Mesothelial cell of epicardium (in vitro differentiated cells): ENCODE measurements around the gene KRT34. TPM values are rescaled to one million over a fixed set of nuclear protein-coding genes. Genes with fewer than 3 reads are reported as not detected.

Experiments used
- DNase-seq, 2 experiments: peaks; one replicate each; pipeline ENCODE4 v3.0.0; 2021; ENCODE audit warnings: low spot score in 2 of 2; ENCODE audit not compliant: unreplicated experiment in 2 of 2
- H3K27ac Mint-ChIP-seq: 2 replicates; pipeline ENCODE4 v1.8.0; 2021; ENCODE audit warnings: mixed read lengths
- H3K27me3 Mint-ChIP-seq: 2 replicates; pipeline ENCODE4 v1.8.0; 2021; ENCODE audit warnings: low read depth, mixed read lengths
- H3K36me3 Mint-ChIP-seq: 2 replicates; pipeline ENCODE4 v1.8.0; 2021; ENCODE audit warnings: mixed read lengths
- H3K4me1 Mint-ChIP-seq: 2 replicates; pipeline ENCODE4 v1.8.0; 2021; ENCODE audit warnings: mixed read lengths
- H3K4me3 Mint-ChIP-seq: 2 replicates; pipeline ENCODE4 v1.8.0; 2021; ENCODE audit warnings: mild to moderate bottlenecking, moderate library complexity, mixed read lengths
- H3K9me3 Mint-ChIP-seq: 2 replicates; pipeline ENCODE4 v1.8.0; 2021; ENCODE audit warnings: mixed read lengths
- CTCF ChIP-seq: fragments of 200-600 bp; sonication (generic); IDR thresholded peaks from one replicate; pipeline ENCODE4 v1.5.0; 2021; ENCODE audit warnings: antibody characterized with exemption; ENCODE audit not compliant: unreplicated experiment
- total RNA-seq: library from RNA; stranded (reverse); gene quantifications from 3 replicates; pipeline ENCODE4 v1.2.1, GENCODE V29; 2021

The KRT34 gene
- total RNA-seq, 1 donor from 2014 or later, result not detected

- peaks cover 34% of the 10 kb centered on the region for H3K4me1 Mint-ChIP-seq
- DNase-seq, result no peak
- no peak for TF ChIP-seq CTCF
- H3K36me3 Mint-ChIP-seq, result no peaks in the 10 kb centered on the region
- no peak overlapping the region for H3K27ac Mint-ChIP-seq
- H3K9me3 Mint-ChIP-seq, result no peaks in the 10 kb centered on the region
- no peak overlapping the region for H3K4me3 Mint-ChIP-seq
- no peaks in the 10 kb centered on the region for H3K27me3 Mint-ChIP-seq
Observed at GRCh38 chr17:41413353-41413957, 31.3 kb upstream of the KRT34 start.

- H3K27me3 Mint-ChIP-seq, result no peaks in the 10 kb centered on the region
- no peaks in the 10 kb centered on the region for H3K36me3 Mint-ChIP-seq
- H3K4me1 Mint-ChIP-seq, result peaks cover 19% of the 10 kb centered on the region
- no peak for DNase-seq
- no peak overlapping the region for H3K27ac Mint-ChIP-seq
- TF ChIP-seq CTCF, result no peak
- no peak overlapping the region for H3K4me3 Mint-ChIP-seq
- no peaks in the 10 kb centered on the region for H3K9me3 Mint-ChIP-seq
Observed at GRCh38 chr17:41411072-41411840, 29.1 kb upstream of the KRT34 start.

GRCh38 chr17:41407226-41407625 lies 25.1 kb upstream of the KRT34 start:
- no peak for TF ChIP-seq CTCF
- no peaks in the 10 kb centered on the region for H3K36me3 Mint-ChIP-seq
- DNase-seq, result no peak
- H3K4me1 Mint-ChIP-seq, result peaks cover 34% of the 10 kb centered on the region
- H3K4me3 Mint-ChIP-seq, result no peak overlapping the region
- H3K27ac Mint-ChIP-seq, result no peak overlapping the region
- H3K9me3 Mint-ChIP-seq, result no peaks in the 10 kb centered on the region
- H3K27me3 Mint-ChIP-seq, result no peaks in the 10 kb centered on the region

GRCh38 chr17:41406205-41406604 lies 24.1 kb upstream of the KRT34 start:
- no peak overlapping the region for H3K27ac Mint-ChIP-seq
- H3K36me3 Mint-ChIP-seq, result no peaks in the 10 kb centered on the region
- H3K4me3 Mint-ChIP-seq, result no peak overlapping the region
- H3K4me1 Mint-ChIP-seq, result peaks cover 37% of the 10 kb centered on the region
- no peaks in the 10 kb centered on the region for H3K27me3 Mint-ChIP-seq
- TF ChIP-seq CTCF, result no peak
- H3K9me3 Mint-ChIP-seq, result no peaks in the 10 kb centered on the region
- DNase-seq, result no peak

- TF ChIP-seq CTCF, result no peak
- no peak for DNase-seq
- Mint-ChIP-seq H3K4me3 (no peak overlapping the region), H3K36me3 (no peaks in the 10 kb centered on the region), H3K9me3 (no peaks in the 10 kb centered on the region), H3K27me3 (no peaks in the 10 kb centered on the region), H3K4me1 (peaks cover 55% of the 10 kb centered on the region), H3K27ac (peak overlapping the region; percentile 75)
Observed at GRCh38 chr17:41404024-41404671, 22.0 kb upstream of the KRT34 start.
